GM12878 (cell line): ENCODE results near the gene TMC4. TPM values are rescaled to one million over a fixed set of nuclear protein-coding genes. Genes with fewer than 3 reads are reported as not detected.

Experiments used
- ASH2L ChIP-seq: fragments of 300-600, 200-600 bp; sonication (generic); IDR thresholded peaks from 2 replicates; pipeline ENCODE4 v1.6.1; 2017; ENCODE audit warnings: low read depth, mild to moderate bottlenecking, borderline replicate concordance
- BCLAF1 ChIP-seq: fragments of 450-650 bp; IDR thresholded peaks from 2 replicates; pipeline ENCODE4 v1.6.1; 2017; ENCODE audit warnings: antibody characterized with exemption, mild to moderate bottlenecking, moderate library complexity
- CBX3 ChIP-seq: fragments of 200-600 bp; sonication (generic); IDR thresholded peaks from 2 replicates; pipeline ENCODE4 v1.6.1; 2016; ENCODE audit warnings: low read depth, borderline replicate concordance
- CBX5 ChIP-seq: sonication (generic); IDR thresholded peaks from 2 replicates; pipeline ENCODE4 v1.6.1; 2016; ENCODE audit warnings: low read depth, moderate library complexity, mild to moderate bottlenecking, inconsistent platforms
- CEBPZ ChIP-seq: fragments of 150-350 bp; IDR thresholded peaks from 2 replicates; pipeline ENCODE4 v1.6.1; 2016; ENCODE audit warnings: low read depth, low read length
- CHD4 ChIP-seq: fragments of 200-600 bp; sonication (generic); IDR thresholded peaks from 2 replicates; pipeline ENCODE4 v1.6.1; 2016; ENCODE audit warnings: mild to moderate bottlenecking
- E2F8 ChIP-seq: fragments of 450-650 bp; IDR thresholded peaks from 2 replicates; pipeline ENCODE4 v1.6.1; 2018; ENCODE audit warnings: mild to moderate bottlenecking, low read depth, moderate library complexity; ENCODE audit not compliant: partially characterized antibody
- EGR1 ChIP-seq, 2 experiments: IDR thresholded peaks; 1 replicate in 1 of 2; 2 replicates in 1 of 2; pipeline ENCODE4 v1.6.1; 2011 to 2012; ENCODE audit warnings: low read depth in 2 of 2, low read length in 2 of 2, borderline replicate concordance in 1 of 2, mild to moderate bottlenecking in 1 of 2, moderate library complexity in 1 of 2
- FOS ChIP-seq: IDR thresholded peaks from 3 replicates; pipeline ENCODE4 v1.6.1; 2011; ENCODE audit warnings: borderline replicate concordance; ENCODE audit not compliant: insufficient read length; ENCODE audit errors: extremely low read depth
- FOXK2 ChIP-seq: fragments of 450-650 bp; IDR thresholded peaks from 2 replicates; pipeline ENCODE4 v1.6.1; 2017; ENCODE audit warnings: mild to moderate bottlenecking, moderate library complexity
- IRF4 ChIP-seq: IDR thresholded peaks from 2 replicates; pipeline ENCODE4 v1.6.1; 2011; ENCODE audit warnings: low read depth, low read length
- NFYA ChIP-seq: IDR thresholded peaks from 2 replicates; pipeline ENCODE4 v1.6.1; 2011; ENCODE audit warnings: low read depth, mild to moderate bottlenecking, low read length, improper control_type of control experiment, borderline replicate concordance
- POLR2AphosphoS5 ChIP-seq: IDR thresholded peaks from 2 replicates; pipeline ENCODE4 v1.6.1; 2011; ENCODE audit warnings: mild to moderate bottlenecking, low read length, inconsistent platforms
- RFX5 ChIP-seq: IDR thresholded peaks from 2 replicates; pipeline ENCODE4 v1.6.1; 2011; ENCODE audit warnings: low read depth, low read length, improper control_type of control experiment
- RUNX3 ChIP-seq: IDR thresholded peaks from 2 replicates; pipeline ENCODE4 v1.6.1; 2012; ENCODE audit warnings: low read length, inconsistent platforms
- SIX5 ChIP-seq: IDR thresholded peaks from 2 replicates; pipeline ENCODE4 v1.6.1; 2011; ENCODE audit warnings: mild to moderate bottlenecking, low read depth, low read length, moderate library complexity; ENCODE audit not compliant: severe bottlenecking
- SMAD5 ChIP-seq: IDR thresholded peaks from 2 replicates; pipeline ENCODE4 v1.6.1; 2016; ENCODE audit warnings: antibody characterized with exemption, low read depth
- SMC3 ChIP-seq: IDR thresholded peaks from 2 replicates; pipeline ENCODE4 v1.6.1; 2011; ENCODE audit warnings: low read length, improper control_type of control experiment, borderline replicate concordance
- SRF ChIP-seq, 2 experiments: IDR thresholded peaks; 2 replicates each; pipeline ENCODE4 v1.6.1; 2011; ENCODE audit warnings: low read depth in 2 of 2, low read length in 2 of 2, mild to moderate bottlenecking in 1 of 2, moderate library complexity in 1 of 2
- TBL1XR1 ChIP-seq: IDR thresholded peaks from 2 replicates; pipeline ENCODE4 v1.6.1; 2012; ENCODE audit warnings: low read depth, low read length, improper control_type of control experiment
- TCF7 ChIP-seq: IDR thresholded peaks from 2 replicates; pipeline ENCODE4 v1.6.1; 2014; ENCODE audit warnings: antibody characterized with exemption, borderline replicate concordance
- ZNF24 ChIP-seq: fragments of 450-650 bp; IDR thresholded peaks from 2 replicates; pipeline ENCODE4 v1.6.1; 2017; ENCODE audit warnings: antibody characterized with exemption, mild to moderate bottlenecking
- polyA plus RNA-seq, 11 experiments: library from polyadenylated mRNA; depleted of rRNA in 4 of 11; unstranded in 6 of 11; stranded (reverse) in 5 of 11; fragments of >200 nt; fragmentation: Nextera tagmentation in 4 of 11; fragmentation: Illumina TruSeq in 1 of 11; extraction: Ambion mirVana in 4 of 11; extraction: Trizol in 1 of 11; gene quantifications; 1 replicate in 1 of 11; 2 replicates in 10 of 11; pipeline versions ENCODE4 v1.2.1 to v1.2.3, GENCODE V29; 2011 to 2016; ENCODE audit warnings: inconsistent platforms in 2 of 11, missing spikeins in 2 of 11, low read depth in 1 of 11
- total RNA-seq, 4 experiments: library from RNA; depleted of rRNA in 3 of 4; stranded (reverse); fragments of >200 nt in 3 of 4; fragmentation: Illumina TruSeq in 1 of 4; extraction: Trizol in 1 of 4; gene quantifications; 2 replicates each; pipeline versions ENCODE4 v1.2.1 to v1.2.3, GENCODE V29; 2013 to 2021

Gene TMC4
- total and polyA plus RNA-seq, 10 of the 15 experiments (the other 5 are each of a cell fraction or from before 2014, with no cell fraction given): 0.33 to 0.83 (median 0.74) TPM; not detected in 7

GRCh38 chr19:54159352-54160181 lies 13.4 kb downstream of the TMC4 start, which contains the start of gene LENG1 (continued):
- TF ChIP-seq IRF4 (no peak), TCF7 (no peak), SRF (IDR thresholded peaks at IDR 0.05; ENCODE audit: low read depth in 2 of 2, low read length in 2 of 2) (no peak), POLR2AphosphoS5 (peak; percentile 90), TBL1XR1 (0 out of 2 replicates have a peak, but pooled peaks have one; percentile 25), CBX5 (no peak), RUNX3 (peak; percentile 59), RFX5 (peak; percentile 90), CEBPZ (peak; percentile 93), EGR1 (IDR thresholded peaks at IDR 0.05; ENCODE audit: borderline replicate concordance in 1 of 2, low read depth in 2 of 2, low read length in 2 of 2) (peak; percentile 62 to 98), E2F8 (peak; percentile 27), CBX3 (no peak), NFYA (peak; percentile 95), SMC3 (no peak), BCLAF1 (no peak), SIX5 (peak; percentile 32), FOS (peak; percentile 89), SMAD5 (peak; percentile 67; the same call in 1 of the 2 replicates), CHD4 (no peak), FOXK2 (peak; percentile 62), ASH2L (no peak), ZNF24 (no peak)
